Adipose tissue (tissue), 3 donors: Measurements from ENCODE around the gene CCDC38. TPM values are rescaled to one million over a fixed set of nuclear protein-coding genes. Genes with fewer than 3 reads are reported as not detected.
"Not testable (repeated sequence)": the region's sequence is repeated elsewhere in the genome, so short reads cannot be mapped to it uniquely, and the experiment has no call there.

Experiments used
- H3K27ac ChIP-seq: one replicate; pipeline ENCODE4 v1.5.1; 2013; ENCODE audit warnings: low read depth, low read length
- WGBS, 3 donors: extraction: QIAGEN DNeasy Blood & Tissue Kit; methylation state at CpG; one replicate each; pipeline ENCODE4 v1.1.7; 2013; 5-methylcytosine and 5-hydroxymethylcytosine counted together
- polyA plus RNA-seq, 3 donors: library from polyadenylated mRNA; stranded (reverse); fragments of 200-250 nt; gene quantifications; one replicate each; pipeline ENCODE4 v1.2.3, GENCODE V29; 2013
- donor health status: healthy with polysubstance abuse.
- donor health status: Bipolar disorder and iron deficiency.
- donor health status: healthy.

CCDC38 gene
- under 1 TPM in 1 of 3 donors, not detected in 2; 0.03 TPM for polyA plus RNA-seq

GRCh38 chr12:95942524-95943329, at the start of gene CCDC38:
Gene CCDC38 (minus strand): TSS chr12:95942614. CDS start chr12:95936509, 6,105 bp downstream.
- H3K27ac ChIP-seq, result no peak within 1 kb of the TSS
- WGBS, 3 donors, result 0 to 1% (median 1%) methylated on average over 47 to 51 of the region's 51 CpGs

- 84 to 86% (median 86%) methylated on average over 7 of the region's 7 CpGs for WGBS, 3 donors
- H3K27ac ChIP-seq, result no peak overlapping the region
Measured at GRCh38 chr12:95990136-95990535, 47.7 kb upstream of the CCDC38 start.

GRCh38 chr12:95989504-95990123, 47.2 kb upstream of the CCDC38 start:
- H3K27ac ChIP-seq, result no peak overlapping the region

GRCh38 chr12:95988506-95989275, 46.3 kb upstream of the CCDC38 start:
- H3K27ac ChIP-seq, result no peak overlapping the region
- 75 to 83% (median 80%) methylated on average over 11 of the region's 11 CpGs for WGBS, 3 donors

More at GRCh38 chr12:95989504-95990123, 47.2 kb upstream of the CCDC38 start:
- WGBS, 3 donors, result 40 to 65% (median 40%) methylated on average over 4 of the region's 4 CpGs

- H3K27ac ChIP-seq, result no peak overlapping the region
- WGBS, 3 donors, result 80 to 85% (median 81%) methylated on average over 14 of the region's 14 CpGs
Measured at GRCh38 chr12:95986635-95987570, 44.5 kb upstream of the CCDC38 start.

GRCh38 chr12:95984682-95985081, 42.3 kb upstream of the CCDC38 start:
- no peak overlapping the region for H3K27ac ChIP-seq
- WGBS, 3 donors, result 60 to 93% (median 76%) methylated on average over 1 of the region's 1 CpG

GRCh38 chr12:95982602-95983001, 40.2 kb upstream of the CCDC38 start:
- no peak overlapping the region for H3K27ac ChIP-seq
- 71 to 84% (median 75%) methylated on average over 1 of the region's 1 CpG for WGBS, 3 donors

- H3K27ac ChIP-seq, result no peak overlapping the region
- 88 to 96% (median 94%) methylated on average over 5 of the region's 5 CpGs for WGBS, 3 donors
Measured at GRCh38 chr12:95980437-95980836, 38.0 kb upstream of the CCDC38 start.

- H3K27ac ChIP-seq, result no peak overlapping the region
- WGBS, 3 donors, result 75 to 95% (median 94%) methylated on average over 3 of the region's 3 CpGs
Measured at GRCh38 chr12:95978774-95979173, 36.4 kb upstream of the CCDC38 start.

GRCh38 chr12:95978351-95978750, 35.9 kb upstream of the CCDC38 start:
- 86 to 94% (median 91%) methylated on average over 5 of the region's 5 CpGs for WGBS, 3 donors

GRCh38 chr12:95977764-95978305, 35.4 kb upstream of the CCDC38 start:
- WGBS, 3 donors, result 86 to 89% (median 87%) methylated on average over 11 of the region's 11 CpGs

More at GRCh38 chr12:95978351-95978750, 35.9 kb upstream of the CCDC38 start:
- no peak overlapping the region for H3K27ac ChIP-seq

GRCh38 chr12:95976416-95976832, 34.0 kb upstream of the CCDC38 start:
- H3K27ac ChIP-seq, result no peak overlapping the region
- WGBS, 3 donors, result 94 to 95% (median 94%) methylated on average over 8 of the region's 8 CpGs

More at GRCh38 chr12:95977764-95978305, 35.4 kb upstream of the CCDC38 start:
- H3K27ac ChIP-seq, result no peak overlapping the region

GRCh38 chr12:95975491-95975890, 33.1 kb upstream of the CCDC38 start:
- 86 to 90% (median 87%) methylated on average over 4 of the region's 4 CpGs for WGBS, 3 donors
- H3K27ac ChIP-seq, result no peak overlapping the region

- H3K27ac ChIP-seq, result no peak overlapping the region
- WGBS, 3 donors, result 41 to 60% (median 54%) methylated on average over 2 of the region's 2 CpGs
Measured at GRCh38 chr12:95974358-95974757, 31.9 kb upstream of the CCDC38 start.

GRCh38 chr12:95972832-95973456, 30.5 kb upstream of the CCDC38 start:
- WGBS, 3 donors, result 53 to 71% (median 63%) methylated on average over 4 of the region's 4 CpGs

GRCh38 chr12:95970905-95971304, 28.5 kb upstream of the CCDC38 start:
- H3K27ac ChIP-seq, result no peak overlapping the region
- WGBS, 3 donors, result 64 to 76% (median 70%) methylated on average over 7 of the region's 7 CpGs

More at GRCh38 chr12:95972832-95973456, 30.5 kb upstream of the CCDC38 start:
- H3K27ac ChIP-seq, result no peak overlapping the region

- WGBS, 3 donors, result 95 to 97% (median 96%) methylated on average over 22 to 27 of the region's 28 CpGs
- H3K27ac ChIP-seq, result not testable (repeated sequence)
Measured at GRCh38 chr12:95969116-95969515, 26.7 kb upstream of the CCDC38 start.
